Common myeloid progenitor, CD34-positive (primary cell): Measurements from ENCODE around the gene PROCA1. TPM values are rescaled to one million over a fixed set of nuclear protein-coding genes. Genes with fewer than 3 reads are reported as not detected.

Experiments used
- CTCF ChIA-PET: fragments of 350-600 bp; sonication (Branson Sonifier 250); formaldehyde crosslinking; loops from one replicate; lab custom pipeline; 2021; ENCODE audit warnings: antibody characterized with exemption; lab: Charles Lee
- POLR2A ChIA-PET: fragments of 350-600 bp; sonication (Branson Sonifier 250); formaldehyde crosslinking; loops from one replicate; lab custom pipeline; 2021; ENCODE audit warnings: antibody characterized with exemption; lab: Charles Lee
- DNase-seq, 3 donors: peaks; one replicate each; pipeline versions ENCODE4 v3.0.0 to v3.0.0-alpha.2; 2013
- H3K27ac ChIP-seq, 2 experiments: 1 replicate in 1 of 2; 2 replicates in 1 of 2; pipeline ENCODE4 v1.7.0; 2013; ENCODE audit warnings: inconsistent platforms in 2 of 2, low read length in 2 of 2, mild to moderate bottlenecking in 2 of 2, low read depth in 1 of 2, moderate library complexity in 1 of 2; ENCODE audit not compliant: severe bottlenecking in 2 of 2, insufficient read depth in 1 of 2, poor library complexity in 1 of 2
- H3K27me3 ChIP-seq, 5 experiments: replicated peaks in 2 of 5; 1 replicate in 3 of 5; 2 replicates in 2 of 5; pipeline versions ENCODE4 v1.6.1 to v1.7.0; 2013; ENCODE audit warnings: low read length in 4 of 5, mild to moderate bottlenecking in 2 of 5, moderate library complexity in 2 of 5, inconsistent platforms in 1 of 5; ENCODE audit not compliant: insufficient read depth in 5 of 5, control insufficient read depth in 4 of 5
- H3K36me3 ChIP-seq, 4 experiments: 1 replicate in 2 of 4; 2 replicates in 2 of 4; pipeline versions ENCODE4 v1.6.1 to v1.7.0; 2013; ENCODE audit warnings: low read length in 3 of 4, control low read depth in 1 of 4, mild to moderate bottlenecking in 1 of 4; ENCODE audit not compliant: control insufficient read depth in 4 of 4, insufficient read depth in 4 of 4
- H3K4me1 ChIP-seq, 4 experiments: 1 replicate in 3 of 4; 2 replicates in 1 of 4; pipeline versions ENCODE4 v1.6.1 to v1.7.1; 2013; ENCODE audit warnings: low read length in 3 of 4, mild to moderate bottlenecking in 3 of 4, control low read depth in 1 of 4, inconsistent platforms in 1 of 4, moderate library complexity in 1 of 4; ENCODE audit not compliant: control insufficient read depth in 4 of 4, insufficient read depth in 4 of 4; ENCODE audit errors: control extremely low read depth in 1 of 4
- H3K4me3 ChIP-seq, 7 experiments: 1 replicate in 4 of 7; 2 replicates in 3 of 7; pipeline versions ENCODE4 v1.5.1 to v1.7.0; 2013; ENCODE audit warnings: mild to moderate bottlenecking in 7 of 7, low read length in 6 of 7, moderate library complexity in 6 of 7, inconsistent platforms in 2 of 7, low read depth in 2 of 7, control low read depth in 1 of 7; ENCODE audit not compliant: insufficient read depth in 4 of 7, control insufficient read depth in 1 of 7; ENCODE audit errors: extremely low read depth in 1 of 7
- H3K9me3 ChIP-seq, 5 experiments: 1 replicate in 4 of 5; 2 replicates in 1 of 5; pipeline versions ENCODE4 v1.6.1 to v1.7.1; 2013; ENCODE audit warnings: low read length in 4 of 5, mild to moderate bottlenecking in 2 of 5, inconsistent platforms in 1 of 5, low read depth in 1 of 5, moderate library complexity in 1 of 5; ENCODE audit not compliant: control insufficient read depth in 4 of 5, insufficient read depth in 2 of 5; ENCODE audit errors: control extremely low read depth in 1 of 5
- WGBS: methylation state at CpG from one replicate; pipeline ENCODE4 v1.1.5; 2013; ENCODE audit not compliant: insufficient coverage; 5-methylcytosine and 5-hydroxymethylcytosine counted together
- polyA plus RNA-seq: library from polyadenylated mRNA; unstranded; fragments of 120-200 nt; gene quantifications from one replicate; pipeline ENCODE4 v1.2.1, GENCODE V29; 2013

PROCA1 gene, protein sequence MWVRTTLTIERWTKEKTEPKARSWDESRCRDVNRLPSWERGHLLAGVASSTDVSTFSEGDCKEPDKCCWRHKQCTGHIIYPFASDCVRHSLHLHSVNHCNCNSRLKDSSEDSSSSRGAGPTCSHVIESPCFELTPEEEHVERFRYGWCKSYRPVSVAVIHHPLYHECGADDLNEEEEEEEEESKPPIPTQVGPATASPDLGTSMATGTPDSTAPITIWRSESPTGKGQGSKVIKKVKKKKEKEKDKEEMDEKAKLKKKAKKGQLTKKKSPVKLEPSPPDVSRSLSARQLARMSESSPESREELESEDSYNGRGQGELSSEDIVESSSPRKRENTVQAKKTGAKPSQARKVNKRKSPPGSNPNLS
- polyA plus RNA-seq: 8.2 TPM

DNA sequence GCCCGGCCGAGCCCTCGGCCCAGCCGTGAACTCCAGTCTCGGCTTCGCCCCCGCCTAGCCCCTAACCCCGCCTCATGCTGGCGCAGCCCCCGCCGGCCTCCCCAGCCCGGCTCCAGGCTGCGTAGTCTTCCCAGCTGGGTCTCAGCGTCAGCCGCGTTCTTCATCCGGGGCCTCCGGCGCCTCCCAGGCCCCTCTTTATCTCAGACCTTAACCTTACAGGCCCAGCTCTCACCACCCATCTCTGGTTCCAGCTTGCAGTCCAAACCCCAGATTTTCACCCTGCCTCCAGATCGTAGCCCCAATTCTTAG is at the start of gene PROCA1:
Gene PROCA1, minus strand, starts transcription at position 166 of the 309 bp plus-strand sequence. CDS start 228 bp downstream, outside the sequence.
- 0% methylated on average over 19 of the region's 20 CpGs for WGBS
- CTCF ChIA-PET: interaction anchor here (1.6 to 3.0 kb wide), 6 partner anchors 10 to 190 kb away, joined by 5 to 12 read pairs (median 8); no protein-coding TSS in a partner anchor
- H3K9me3 ChIP-seq: no peaks in the 10 kb centered on the region
- peaks cover 2 to 27% (median 24%) of the 10 kb centered on the region in 4 experiments for H3K36me3 ChIP-seq
- DNase-seq: peak; percentile 49 to 81 (median 74)
- no peaks in the 10 kb centered on the region for H3K27me3 ChIP-seq
- peak within 1 kb of the TSS in 1 of 2 experiments; percentile 85 for H3K27ac ChIP-seq
- H3K4me3 ChIP-seq: peak within 1 kb of the TSS; percentile 51 to 83 (median 72)
- peaks cover 0 to 32% (median 29%) of the 10 kb centered on the region in 4 experiments for H3K4me1 ChIP-seq
- POLR2A ChIA-PET: interaction anchor here (0.9 to 2.0 kb wide), 5 partner anchors 8 to 71 kb away, joined by 3 to 12 read pairs (median 3); partner anchors contain the start of genes RPL23A, SDF2 and SUPT6H

- Histone ChIP-seq H3K9me3 (no peaks in the 10 kb centered on the region), H3K4me3 (peak overlapping the region in 1 of 7 experiments; percentile 19), H3K4me1 (peaks cover 3 to 15% (median 13%) of the 10 kb centered on the region in 4 experiments), H3K27me3 (no peaks in the 10 kb centered on the region), H3K36me3 (peaks cover 16 to 68% (median 45%) of the 10 kb centered on the region in 4 experiments), H3K27ac (peak overlapping the region in 1 of 2 experiments; percentile 62)
- 33% methylated on average over 7 of the region's 9 CpGs for WGBS
- ChIA-PET CTCF (interaction anchor here (0.6 to 7.3 kb wide), 13 partner anchors 9 to 193 kb away, joined by 3 to 84 read pairs (median 5); partner anchors contain the start of genes DHRS13, NEK8 and TLCD1), POLR2A (interaction anchor here (0.5 to 1.2 kb wide), 3 partner anchors 11 to 41 kb away, joined by 3 to 4 read pairs (median 4); partner anchors contain the start of gene RPL23A)
- DNase-seq: peak in 2 of 3 donors; percentile 64 to 72
Observed at GRCh38 chr17:28760601-28761562, 49.2 kb upstream of the PROCA1 start.

- Histone ChIP-seq H3K36me3 (peaks cover 14 to 55% (median 38%) of the 10 kb centered on the region in 4 experiments), H3K4me3 (no peak overlapping the region)
- CTCF ChIA-PET: interaction anchor here (0.8 to 7.3 kb wide), 4 partner anchors 9 to 51 kb away, joined by 3 to 84 read pairs (median 11); partner anchors contain the start of genes NEK8 and TLCD1
Observed at GRCh38 chr17:28759256-28759865, 47.7 kb upstream of the PROCA1 start.

DNA sequence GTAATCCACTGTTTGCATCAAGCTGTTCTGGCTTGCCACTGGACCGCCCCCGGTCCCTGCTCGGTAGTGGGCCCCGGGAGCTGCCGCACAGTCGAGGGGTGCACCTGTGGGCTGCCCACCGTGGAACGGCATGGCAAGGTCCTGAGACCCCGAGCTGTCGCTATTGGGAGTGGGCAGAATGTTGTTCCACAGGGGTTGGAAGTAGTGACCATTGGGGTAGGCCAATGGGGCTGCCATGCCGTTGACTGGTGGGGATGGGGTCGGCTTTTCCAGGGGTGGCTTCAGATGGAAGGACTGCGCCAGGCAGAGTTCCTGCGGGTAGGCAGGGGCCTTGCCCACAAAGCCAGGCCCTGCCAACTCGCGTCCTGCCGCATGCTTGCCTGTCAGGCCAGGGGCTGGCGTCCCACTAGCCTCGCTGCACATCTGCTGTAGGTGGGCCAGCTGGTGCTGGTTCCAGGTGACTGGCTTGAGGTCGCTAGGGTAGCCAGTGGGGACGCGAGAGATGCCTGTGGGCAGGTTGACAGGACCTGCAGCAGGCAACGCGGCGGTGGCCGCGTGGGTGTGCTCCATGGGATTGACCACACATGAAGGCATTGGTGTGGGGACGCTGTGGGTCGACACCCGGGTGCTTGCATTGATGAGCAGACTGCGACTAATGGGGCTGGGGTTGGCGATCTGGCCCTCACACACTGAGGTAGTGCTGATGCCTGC is 46.9 kb upstream of the PROCA1 start:
- peaks cover 3 to 15% (median 13%) of the 10 kb centered on the region in 4 experiments for H3K4me1 ChIP-seq
- ChIA-PET CTCF (interaction anchor here (1.8 to 3.4 kb wide), 2 partner anchors 10 to 32 kb away, joined by 5 to 19 read pairs; partner anchors contain the start of gene TLCD1), POLR2A (no interaction called here)
- 97% methylated on average over 30 of the region's 32 CpGs for WGBS
- DNase-seq: no peak
- no peak overlapping the region for H3K27ac ChIP-seq
- H3K27me3 ChIP-seq: no peaks in the 10 kb centered on the region
- H3K9me3 ChIP-seq: no peaks in the 10 kb centered on the region
- peaks cover 14 to 55% (median 38%) of the 10 kb centered on the region in 4 experiments for H3K36me3 ChIP-seq
- H3K4me3 ChIP-seq: no peak overlapping the region

More at GRCh38 chr17:28759256-28759865, 47.7 kb upstream of the PROCA1 start:
- DNase-seq: no peak
- Histone ChIP-seq H3K27me3 (no peaks in the 10 kb centered on the region), H3K9me3 (no peaks in the 10 kb centered on the region), H3K4me1 (peaks cover 3 to 15% (median 13%) of the 10 kb centered on the region in 4 experiments), H3K27ac (no peak overlapping the region)
- POLR2A ChIA-PET: no interaction called here
- WGBS: 96% methylated on average over 18 of the region's 18 CpGs

DNA sequence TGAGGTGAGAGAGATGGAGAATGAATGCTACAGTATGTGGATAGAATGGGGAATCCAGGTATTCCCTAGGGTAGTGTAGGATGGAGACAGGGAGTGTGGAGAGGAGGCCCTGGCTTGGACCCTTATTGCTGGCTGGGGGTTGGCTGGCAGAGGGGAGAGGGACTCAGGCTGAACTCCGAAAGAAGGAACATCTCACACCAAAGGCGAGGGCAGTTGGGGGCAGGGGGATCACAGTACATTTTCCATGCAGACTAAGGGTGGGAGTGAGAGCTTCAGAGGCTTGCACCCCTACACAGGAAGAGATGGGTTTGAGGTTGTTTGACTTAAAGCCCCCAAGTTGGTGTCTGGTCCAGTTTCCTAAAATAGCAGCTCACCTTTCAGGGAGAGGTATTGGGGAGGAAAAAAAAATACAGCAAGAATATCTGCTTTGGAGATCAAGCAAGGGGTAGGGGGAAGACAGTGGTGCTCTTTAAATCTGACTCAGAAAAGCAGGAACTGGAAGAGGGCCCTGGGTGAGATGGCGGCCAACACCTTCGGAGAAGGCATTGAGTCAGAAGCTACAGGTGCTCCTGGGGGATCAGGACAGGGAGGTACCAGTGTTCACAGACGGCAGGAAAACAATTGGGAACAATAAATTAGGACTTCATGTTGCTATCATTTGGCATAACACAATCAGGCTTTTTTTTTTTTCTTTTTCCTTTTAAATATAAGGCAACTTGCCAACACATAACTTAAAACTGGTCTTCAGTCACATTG is 44.5 kb upstream of the PROCA1 start:
- H3K9me3 ChIP-seq: no peaks in the 10 kb centered on the region
- H3K4me3 ChIP-seq: no peak overlapping the region
- no peak overlapping the region for H3K27ac ChIP-seq
- ChIA-PET CTCF (interaction anchor here (1.8 to 3.4 kb wide), 3 partner anchors 8 to 29 kb away, joined by 4 to 19 read pairs (median 5); partner anchors contain the start of gene TLCD1), POLR2A (interaction anchor here (1.0 kb wide), 1 partner anchor 30 kb away, joined by 5 read pairs; the partner anchor contains the start of gene TLCD1)
- peaks cover 10 to 52% (median 35%) of the 10 kb centered on the region in 4 experiments for H3K36me3 ChIP-seq
- WGBS: 90% methylated on average over 5 of the region's 5 CpGs
- no peaks in the 10 kb centered on the region for H3K27me3 ChIP-seq
- no peak for DNase-seq
- peaks cover 0 to 12% (median 7%) of the 10 kb centered on the region in 4 experiments for H3K4me1 ChIP-seq
